Measurements from ENCODE around the gene PUM1.
"Not testable (repeated sequence)": the region's sequence is repeated elsewhere in the genome, so short reads cannot be mapped to it uniquely, and the experiment has no call there.

Gene PUM1

GRCh38 chr1:30972349-30972748, 93.2 kb downstream of the PUM1 start:
- no CpG with 5 or more reads among the region's 4 CpGs for WGBS, 2 donors (ENCODE audit: extremely low coverage in 2 of 2, insufficient read length in 2 of 2, insufficient replicate concordance in 1 of 2)
- not testable (repeated sequence) for H3K9ac ChIP-seq (ENCODE audit: low read depth, low read length, poor library complexity); H3K27me3 ChIP-seq (ENCODE audit: control insufficient read depth in 3 of 3, insufficient read depth in 3 of 3, low read depth in 1 of 3, low read length in 3 of 3); H3K23ac ChIP-seq (ENCODE audit: low read depth, low read length, poor library complexity); H3K4me1 ChIP-seq (ENCODE audit: control insufficient read depth in 2 of 2, insufficient read depth in 1 of 2, low read depth in 1 of 2, low read length in 2 of 2); H3K4me2 ChIP-seq (ENCODE audit: insufficient read depth, low read length, poor library complexity, severe bottlenecking); H3K4ac ChIP-seq (ENCODE audit: low read length); H3K18ac ChIP-seq (ENCODE audit: low read length); H4K8ac ChIP-seq (ENCODE audit: low read depth, low read length); H2AFZ ChIP-seq (ENCODE audit: low read length); H2AK5ac ChIP-seq (ENCODE audit: low read depth, low read length); H3K14ac ChIP-seq (ENCODE audit: low read length); H2BK120ac ChIP-seq (ENCODE audit: low read depth, low read length); H2BK5ac ChIP-seq (ENCODE audit: low read length); H3K9me3 ChIP-seq (replicated peaks in 1 of 2; ENCODE audit: control insufficient read depth in 2 of 2, insufficient read depth in 1 of 2, low read depth in 1 of 2, low read length in 2 of 2); H4K91ac ChIP-seq (ENCODE audit: low read depth, low read length, poor library complexity); DNase-seq (ENCODE audit: low spot score); H3K4me3 ChIP-seq (ENCODE audit: low read length in 2 of 2); H2BK15ac ChIP-seq (ENCODE audit: low read length); H3K79me1 ChIP-seq (ENCODE audit: low read depth, low read length); H3K27ac ChIP-seq (replicated peaks; ENCODE audit: low read length); H2BK12ac ChIP-seq (ENCODE audit: low read length)
- peaks cover 21 to 96% of the 10 kb centered on the region in 2 donors for H3K36me3 ChIP-seq (replicated peaks in 1 of 2; ENCODE audit: control insufficient read depth in 2 of 2, insufficient read depth in 2 of 2, low read length in 2 of 2)

GRCh38 chr1:30971496-30971895, 94.0 kb downstream of the PUM1 start:
- no peak overlapping the region for H2AFZ ChIP-seq (ENCODE audit: low read length)
- no peaks in the 10 kb centered on the region for H3K4me1 ChIP-seq (ENCODE audit: control insufficient read depth in 2 of 2, insufficient read depth in 1 of 2, low read depth in 1 of 2, low read length in 2 of 2)
- no peak overlapping the region for H4K91ac ChIP-seq (ENCODE audit: low read depth, low read length, poor library complexity)
- H3K36me3 ChIP-seq (replicated peaks in 1 of 2; ENCODE audit: control insufficient read depth in 2 of 2, insufficient read depth in 2 of 2, low read length in 2 of 2): peaks cover 23 to 96% of the 10 kb centered on the region in 2 donors
- H3K4me3 ChIP-seq (ENCODE audit: low read length in 2 of 2): no peak overlapping the region
- no peak overlapping the region for H2BK15ac ChIP-seq (ENCODE audit: low read length)
- H2AK5ac ChIP-seq (ENCODE audit: low read depth, low read length): no peak overlapping the region
- no CpG with 5 or more reads among the region's 2 CpGs for WGBS, 2 donors (ENCODE audit: extremely low coverage in 2 of 2, insufficient read length in 2 of 2, insufficient replicate concordance in 1 of 2)
- no peak for DNase-seq (ENCODE audit: low spot score)
- no peak overlapping the region for H2BK120ac ChIP-seq (ENCODE audit: low read depth, low read length)
- no peak overlapping the region for H3K9ac ChIP-seq (ENCODE audit: low read depth, low read length, poor library complexity)
- H3K4me2 ChIP-seq (ENCODE audit: insufficient read depth, low read length, poor library complexity, severe bottlenecking): no peak overlapping the region
- no peak overlapping the region for H3K14ac ChIP-seq (ENCODE audit: low read length)
- no peak overlapping the region for H3K18ac ChIP-seq (ENCODE audit: low read length)
- H3K9me3 ChIP-seq (replicated peaks in 1 of 2; ENCODE audit: control insufficient read depth in 2 of 2, insufficient read depth in 1 of 2, low read depth in 1 of 2, low read length in 2 of 2): no peaks in the 10 kb centered on the region
- no peak overlapping the region for H3K4ac ChIP-seq (ENCODE audit: low read length)
- H3K27ac ChIP-seq (replicated peaks; ENCODE audit: low read length): no peak overlapping the region
- H3K79me1 ChIP-seq (ENCODE audit: low read depth, low read length): peaks cover 5% of the 10 kb centered on the region
- H3K27me3 ChIP-seq (ENCODE audit: control insufficient read depth in 3 of 3, insufficient read depth in 3 of 3, low read depth in 1 of 3, low read length in 3 of 3): no peaks in the 10 kb centered on the region
- no peak overlapping the region for H4K8ac ChIP-seq (ENCODE audit: low read depth, low read length)
- no peak overlapping the region for H3K23ac ChIP-seq (ENCODE audit: low read depth, low read length, poor library complexity)
- H2BK12ac ChIP-seq (ENCODE audit: low read length): no peak overlapping the region
- no peak overlapping the region for H2BK5ac ChIP-seq (ENCODE audit: low read length)

- Histone ChIP-seq H3K4me1 (ENCODE audit: control insufficient read depth in 2 of 2, insufficient read depth in 1 of 2, low read depth in 1 of 2, low read length in 2 of 2) (no peaks in the 10 kb centered on the region), H2BK5ac (ENCODE audit: low read length) (no peak overlapping the region), H3K79me1 (ENCODE audit: low read depth, low read length) (peaks cover 5% of the 10 kb centered on the region), H3K4ac (ENCODE audit: low read length) (no peak overlapping the region), H3K36me3 (replicated peaks in 1 of 2; ENCODE audit: control insufficient read depth in 2 of 2, insufficient read depth in 2 of 2, low read length in 2 of 2) (peaks cover 29 to 97% of the 10 kb centered on the region in 2 donors), H2BK120ac (ENCODE audit: low read depth, low read length) (no peak overlapping the region), H2BK12ac (ENCODE audit: low read length) (no peak overlapping the region), H3K27ac (replicated peaks; ENCODE audit: low read length) (no peak overlapping the region), H3K23ac (ENCODE audit: low read depth, low read length, poor library complexity) (no peak overlapping the region), H3K9ac (ENCODE audit: low read depth, low read length, poor library complexity) (no peak overlapping the region), H3K18ac (ENCODE audit: low read length) (no peak overlapping the region), H3K9me3 (replicated peaks in 1 of 2; ENCODE audit: control insufficient read depth in 2 of 2, insufficient read depth in 1 of 2, low read depth in 1 of 2, low read length in 2 of 2) (no peaks in the 10 kb centered on the region), H4K91ac (ENCODE audit: low read depth, low read length, poor library complexity) (no peak overlapping the region), H3K14ac (ENCODE audit: low read length) (no peak overlapping the region), H2AFZ (ENCODE audit: low read length) (no peak overlapping the region), H3K4me2 (ENCODE audit: insufficient read depth, low read length, poor library complexity, severe bottlenecking) (no peak overlapping the region), H4K8ac (ENCODE audit: low read depth, low read length) (no peak overlapping the region), H3K4me3 (ENCODE audit: low read length in 2 of 2) (no peak overlapping the region), H2BK15ac (ENCODE audit: low read length) (no peak overlapping the region), H3K27me3 (ENCODE audit: control insufficient read depth in 3 of 3, insufficient read depth in 3 of 3, low read depth in 1 of 3, low read length in 3 of 3) (no peaks in the 10 kb centered on the region), H2AK5ac (ENCODE audit: low read depth, low read length) (no peak overlapping the region)
- no peak for DNase-seq (ENCODE audit: low spot score)
Measured at GRCh38 chr1:30969903-30970302, 95.6 kb downstream of the PUM1 start.

- Histone ChIP-seq H3K4me3 (ENCODE audit: low read length in 2 of 2) (no peak overlapping the region), H4K8ac (ENCODE audit: low read depth, low read length) (no peak overlapping the region), H3K4me2 (ENCODE audit: insufficient read depth, low read length, poor library complexity, severe bottlenecking) (no peak overlapping the region), H3K14ac (ENCODE audit: low read length) (no peak overlapping the region), H4K91ac (ENCODE audit: low read depth, low read length, poor library complexity) (no peak overlapping the region), H3K4me1 (ENCODE audit: control insufficient read depth in 2 of 2, insufficient read depth in 1 of 2, low read depth in 1 of 2, low read length in 2 of 2) (no peaks in the 10 kb centered on the region), H2AFZ (ENCODE audit: low read length) (no peak overlapping the region), H2BK5ac (ENCODE audit: low read length) (no peak overlapping the region), H2AK5ac (ENCODE audit: low read depth, low read length) (no peak overlapping the region), H3K9me3 (replicated peaks in 1 of 2; ENCODE audit: control insufficient read depth in 2 of 2, insufficient read depth in 1 of 2, low read depth in 1 of 2, low read length in 2 of 2) (no peaks in the 10 kb centered on the region), H3K36me3 (replicated peaks in 1 of 2; ENCODE audit: control insufficient read depth in 2 of 2, insufficient read depth in 2 of 2, low read length in 2 of 2) (peaks cover 34 to 97% of the 10 kb centered on the region in 2 donors), H3K9ac (ENCODE audit: low read depth, low read length, poor library complexity) (no peak overlapping the region), H2BK12ac (ENCODE audit: low read length) (no peak overlapping the region), H3K79me1 (ENCODE audit: low read depth, low read length) (peaks cover 5% of the 10 kb centered on the region), H2BK15ac (ENCODE audit: low read length) (no peak overlapping the region), H3K18ac (ENCODE audit: low read length) (no peak overlapping the region), H3K4ac (ENCODE audit: low read length) (no peak overlapping the region), H3K23ac (ENCODE audit: low read depth, low read length, poor library complexity) (no peak overlapping the region), H3K27me3 (ENCODE audit: control insufficient read depth in 3 of 3, insufficient read depth in 3 of 3, low read depth in 1 of 3, low read length in 3 of 3) (no peaks in the 10 kb centered on the region), H3K27ac (replicated peaks; ENCODE audit: low read length) (no peak overlapping the region), H2BK120ac (ENCODE audit: low read depth, low read length) (no peak overlapping the region)
- DNase-seq (ENCODE audit: low spot score): no peak
- no CpG with 5 or more reads among the region's 8 CpGs for WGBS, 2 donors (ENCODE audit: extremely low coverage in 2 of 2, insufficient read length in 2 of 2, insufficient replicate concordance in 1 of 2)
Measured at GRCh38 chr1:30968220-30968971, 97.1 kb downstream of the PUM1 start.
